HG03354 (cell line): ENCODE data around the gene PSME1.
"Not testable (repeated sequence)": the region's sequence is repeated elsewhere in the genome, so short reads cannot be mapped to it uniquely, and the experiment has no call there.

ENCODE experiments used
- ATAC-seq: cut with Tn5 transposase; IDR thresholded peaks from one replicate; pipeline ENCODE4 v1.9.1; 2021; ENCODE audit warnings: mild to moderate bottlenecking; ENCODE audit not compliant: unreplicated experiment, poor library complexity, severe bottlenecking

PSME1 gene

GRCh38 chr14:24102357-24103048 is 33.5 kb upstream of the PSME1 start:
- ATAC-seq, result no peak

- no peak for ATAC-seq
Observed at GRCh38 chr14:24103451-24103850, 32.5 kb upstream of the PSME1 start.

GRCh38 chr14:24105609-24106239 is 30.3 kb upstream of the PSME1 start:
- not testable (repeated sequence) for ATAC-seq

- no peak for ATAC-seq
Observed at GRCh38 chr14:24106672-24107271, 29.2 kb upstream of the PSME1 start.

- ATAC-seq, result peak; percentile 39
Observed at GRCh38 chr14:24108336-24108874, 27.6 kb upstream of the PSME1 start.

- ATAC-seq, result no peak
Observed at GRCh38 chr14:24110060-24110459, 25.9 kb upstream of the PSME1 start.

- no peak for ATAC-seq
Observed at GRCh38 chr14:24110523-24110922, 25.5 kb upstream of the PSME1 start.

GRCh38 chr14:24113379-24113800 is 22.6 kb upstream of the PSME1 start:
- ATAC-seq, result no peak

GRCh38 chr14:24113801-24114531 is 22.0 kb upstream of the PSME1 start:
- ATAC-seq, result peak; percentile 34

GRCh38 chr14:24114532-24115421 is 21.2 kb upstream of the PSME1 start, which contains the start of the genes DCAF11 and NRL:
DCAF11 (plus strand) TSS chr14:24114777; CDS start chr14:24115595, 818 bp downstream.
NRL (minus strand) TSS chr14:24114949; CDS start chr14:24082848, 32,101 bp downstream.
- peak; percentile 86 for ATAC-seq

- no peak for ATAC-seq
Observed at GRCh38 chr14:24115422-24116127, 20.4 kb upstream of the PSME1 start.

GRCh38 chr14:24116128-24116814 is 19.7 kb upstream of the PSME1 start:
- no peak for ATAC-seq

- no peak for ATAC-seq
Observed at GRCh38 chr14:24117179-24117578, 18.8 kb upstream of the PSME1 start.

GRCh38 chr14:24119691-24120090 is 16.3 kb upstream of the PSME1 start:
- no peak for ATAC-seq

GRCh38 chr14:24121210-24121609 is 14.8 kb upstream of the PSME1 start:
- no peak for ATAC-seq

GRCh38 chr14:24122416-24122815 is 13.6 kb upstream of the PSME1 start:
- no peak for ATAC-seq

GRCh38 chr14:24122898-24123297 is 13.1 kb upstream of the PSME1 start:
- ATAC-seq, result no peak
